ENCODE data around the gene SLC16A12.

SLC16A12 gene

GRCh38 chr10:89513206-89513605 lies 22.2 kb downstream of the SLC16A12 start:
- TF ChIP-seq FOXP2 (optimal IDR thresholded peaks at IDR 0.05; ENCODE audit: borderline replicate concordance, extremely low read depth, extremely low read length, insufficient read depth) (no peak), POLR2AphosphoS5 (IDR thresholded peaks at IDR 0.05; ENCODE audit: low read depth, low read length) (no peak), TAF1 (IDR thresholded peaks at IDR 0.05; ENCODE audit: borderline replicate concordance, insufficient read depth, low read length) (no peak), SIN3A (IDR thresholded peaks at IDR 0.05; ENCODE audit: borderline replicate concordance, insufficient read depth, low read length) (no peak), REST (IDR thresholded peaks at IDR 0.05; ENCODE audit: insufficient read depth in 1 of 2, low read depth in 2 of 2, low read length in 2 of 2) (no peak)

- TF ChIP-seq FOXP2 (optimal IDR thresholded peaks at IDR 0.05; ENCODE audit: borderline replicate concordance, extremely low read depth, extremely low read length, insufficient read depth) (no peak), TAF1 (IDR thresholded peaks at IDR 0.05; ENCODE audit: borderline replicate concordance, insufficient read depth, low read length) (no peak), SIN3A (IDR thresholded peaks at IDR 0.05; ENCODE audit: borderline replicate concordance, insufficient read depth, low read length) (no peak), POLR2AphosphoS5 (IDR thresholded peaks at IDR 0.05; ENCODE audit: low read depth, low read length) (no peak), REST (IDR thresholded peaks at IDR 0.05; ENCODE audit: insufficient read depth in 1 of 2, low read depth in 2 of 2, low read length in 2 of 2) (no peak)
Observed at GRCh38 chr10:89505640-89506275, 29.6 kb downstream of the SLC16A12 start.

- no peak for TF ChIP-seq TAF1 (IDR thresholded peaks at IDR 0.05; ENCODE audit: borderline replicate concordance, insufficient read depth, low read length)
- no peak for TF ChIP-seq FOXP2 (optimal IDR thresholded peaks at IDR 0.05; ENCODE audit: borderline replicate concordance, extremely low read depth, extremely low read length, insufficient read depth)
- no peak for TF ChIP-seq REST (IDR thresholded peaks at IDR 0.05; ENCODE audit: insufficient read depth in 1 of 2, low read depth in 2 of 2, low read length in 2 of 2)
- TF ChIP-seq SIN3A (IDR thresholded peaks at IDR 0.05; ENCODE audit: borderline replicate concordance, insufficient read depth, low read length), result no peak
- TF ChIP-seq POLR2AphosphoS5 (IDR thresholded peaks at IDR 0.05; ENCODE audit: low read depth, low read length), result no peak
Observed at GRCh38 chr10:89504691-89505090, 30.7 kb downstream of the SLC16A12 start.

GRCh38 chr10:89503652-89504370 lies 31.6 kb downstream of the SLC16A12 start:
- TF ChIP-seq REST (IDR thresholded peaks at IDR 0.05; ENCODE audit: insufficient read depth in 1 of 2, low read depth in 2 of 2, low read length in 2 of 2) (0 out of 4 replicates have a peak, but pooled peaks of 1 of the 2 experiments have one; percentile 23), SIN3A (IDR thresholded peaks at IDR 0.05; ENCODE audit: borderline replicate concordance, insufficient read depth, low read length) (no peak), FOXP2 (optimal IDR thresholded peaks at IDR 0.05; ENCODE audit: borderline replicate concordance, extremely low read depth, extremely low read length, insufficient read depth) (no peak), TAF1 (IDR thresholded peaks at IDR 0.05; ENCODE audit: borderline replicate concordance, insufficient read depth, low read length) (no peak), POLR2AphosphoS5 (IDR thresholded peaks at IDR 0.05; ENCODE audit: low read depth, low read length) (no peak)

Data from PFSK-1 (cell line).